Measurements from ENCODE around the gene GNA14.
"Not testable (repeated sequence)": the region's sequence is repeated elsewhere in the genome, so short reads cannot be mapped to it uniquely, and the experiment has no call there.

The GNA14 gene

DNA sequence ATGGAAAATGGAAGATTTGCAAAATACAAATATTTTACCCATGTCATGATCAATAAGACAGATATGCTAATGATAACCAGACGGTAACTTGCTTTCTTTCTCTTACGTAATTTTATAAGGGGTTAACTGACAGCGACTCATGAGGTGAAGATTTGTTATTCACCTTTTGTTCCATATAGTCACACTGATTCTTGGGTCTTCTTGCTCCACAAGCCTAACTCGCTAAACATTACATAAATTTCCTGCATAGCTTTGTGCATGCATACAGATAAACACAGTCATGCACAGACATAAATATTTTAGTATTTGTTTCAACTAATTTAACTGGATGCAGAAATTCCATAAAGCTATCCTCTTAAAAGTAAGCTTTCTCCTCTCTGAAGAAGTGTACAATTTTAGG, 244.9 kb downstream of the GNA14 start:
- no peak for DNase-seq (ENCODE audit: low read depth in 2 of 2)

- no peak for DNase-seq (ENCODE audit: low read depth in 2 of 2)
Observed at GRCh38 chr9:77402286-77402685, 245.8 kb downstream of the GNA14 start.

GRCh38 chr9:77399964-77400363, 248.2 kb downstream of the GNA14 start:
- no peak for DNase-seq (ENCODE audit: low read depth in 2 of 2)

- DNase-seq (ENCODE audit: low read depth in 2 of 2) = not testable (repeated sequence)
Observed at GRCh38 chr9:77398581-77398980, 249.5 kb downstream of the GNA14 start.

- DNase-seq (ENCODE audit: low read depth in 2 of 2) = no peak
Observed at GRCh38 chr9:77392328-77392727, 255.8 kb downstream of the GNA14 start.

- DNase-seq (ENCODE audit: low read depth in 2 of 2) = no peak
Observed at GRCh38 chr9:77391834-77392233, 256.3 kb downstream of the GNA14 start.

- DNase-seq (ENCODE audit: low read depth in 2 of 2) = no peak
Observed at GRCh38 chr9:77386187-77386586, 261.9 kb downstream of the GNA14 start.

- no peak for DNase-seq (ENCODE audit: low read depth in 2 of 2)
Observed at GRCh38 chr9:77384406-77384805, 263.7 kb downstream of the GNA14 start.

GRCh38 chr9:77375956-77376532, 272.1 kb downstream of the GNA14 start:
- no peak for DNase-seq (ENCODE audit: low read depth in 2 of 2)

DNA sequence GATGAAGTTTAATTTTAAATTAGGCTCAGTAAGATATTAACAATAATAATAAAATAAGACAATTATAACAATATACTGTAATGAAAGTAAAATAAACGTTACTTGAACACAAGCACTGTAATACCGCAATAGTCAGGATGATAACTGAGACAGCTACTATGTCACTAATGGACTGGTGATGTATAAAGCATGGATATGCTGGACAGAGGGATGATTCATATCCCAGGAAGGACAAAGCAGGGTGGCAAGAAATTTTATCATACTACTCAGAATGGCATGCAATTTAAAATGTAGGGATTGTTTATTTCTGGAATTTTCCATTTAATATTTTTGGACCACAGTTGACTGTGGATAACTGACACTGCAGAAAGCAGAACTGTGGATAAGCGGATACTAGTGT, 273.9 kb downstream of the GNA14 start:
- DNase-seq (ENCODE audit: low read depth in 2 of 2) = no peak
